GM18951 (cell line): ENCODE measurements around the gene IL22RA2.

Experiments used
- POLR2A ChIP-seq: IDR thresholded peaks from 4 replicates; pipeline ENCODE4 v1.6.1; 2011; ENCODE audit warnings: mild to moderate bottlenecking; ENCODE audit not compliant: insufficient read length, insufficient read depth; ENCODE audit errors: extremely low read depth
- in situ Hi-C: fragments of 300-500 bp; cut with MboI; formaldehyde crosslinking; loops from one replicate; pipeline ENCODE4 v1.12.0; 2022; ENCODE audit warnings: low sequenced_read_pairs, mixed read lengths, inconsistent platforms; ENCODE audit not compliant: unreplicated experiment

Gene IL22RA2

DNA sequence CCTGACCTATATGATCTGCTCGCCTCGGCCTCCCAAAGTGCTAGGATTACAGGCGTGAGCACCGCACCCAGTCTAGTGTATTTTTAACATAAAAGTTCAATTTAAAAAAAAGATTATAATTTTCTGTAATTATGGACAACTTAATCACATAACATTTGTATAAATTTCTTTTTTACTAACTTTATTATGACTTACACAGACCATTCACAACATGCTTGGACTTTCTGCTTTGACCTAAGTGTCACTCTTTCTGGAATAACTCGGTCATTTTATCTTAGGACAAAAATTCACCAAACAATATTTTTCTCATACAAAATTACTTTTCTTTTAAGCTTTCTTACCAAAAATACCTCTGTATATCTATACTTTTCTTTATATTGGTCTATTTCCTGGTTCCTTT is 15.4 kb upstream of the IL22RA2 start:
- no peak for TF ChIP-seq POLR2A
- in situ Hi-C loops = no loop called here

DNA sequence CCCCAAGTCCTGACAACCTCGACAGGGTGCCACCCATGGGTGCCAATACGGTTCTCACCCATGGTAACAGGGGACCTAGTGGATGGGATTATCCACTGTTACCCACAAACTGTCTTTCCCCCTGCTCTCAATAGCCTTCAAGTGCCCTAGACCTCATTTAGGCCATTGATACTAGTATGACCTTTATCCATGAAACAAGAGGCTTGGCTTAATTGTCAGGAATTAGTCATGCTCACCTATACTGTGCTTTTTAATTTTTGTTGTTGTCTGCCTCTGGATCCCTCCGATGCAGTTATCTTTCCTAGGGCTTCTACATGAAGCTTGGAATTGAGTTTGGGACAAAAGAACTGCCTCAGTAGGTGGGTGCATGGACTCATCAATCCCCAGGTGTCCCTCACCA is 11.8 kb upstream of the IL22RA2 start:
- in situ Hi-C loops = no loop called here
- no peak for TF ChIP-seq POLR2A

- no peak for TF ChIP-seq POLR2A
- in situ Hi-C loops = no loop called here
Measured at GRCh38 chr6:137182654-137183073, 9.2 kb upstream of the IL22RA2 start.

GRCh38 chr6:137181891-137182653 is 8.6 kb upstream of the IL22RA2 start:
- no peak for TF ChIP-seq POLR2A
- in situ Hi-C loops = no loop called here

DNA sequence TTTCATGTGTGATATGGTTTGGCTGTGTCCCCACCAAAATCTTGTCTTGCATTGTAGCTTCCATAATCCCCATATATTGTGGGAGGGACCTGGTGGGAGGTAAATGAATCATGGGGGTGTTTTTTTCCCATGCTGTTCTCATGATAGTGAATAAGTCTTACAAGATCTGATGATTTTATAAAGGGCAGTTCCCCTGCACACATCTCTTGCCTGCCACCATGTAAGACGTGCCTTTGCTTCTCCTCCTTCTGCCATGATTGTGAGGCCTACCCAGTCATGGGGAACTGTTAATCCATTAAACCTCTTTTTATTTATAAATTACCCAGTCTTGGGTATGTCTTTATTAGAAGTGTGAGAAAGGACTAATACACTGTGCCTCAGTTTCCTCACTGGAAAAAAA is 4.2 kb upstream of the IL22RA2 start:
- TF ChIP-seq POLR2A = no peak
- in situ Hi-C loops = no loop called here

DNA sequence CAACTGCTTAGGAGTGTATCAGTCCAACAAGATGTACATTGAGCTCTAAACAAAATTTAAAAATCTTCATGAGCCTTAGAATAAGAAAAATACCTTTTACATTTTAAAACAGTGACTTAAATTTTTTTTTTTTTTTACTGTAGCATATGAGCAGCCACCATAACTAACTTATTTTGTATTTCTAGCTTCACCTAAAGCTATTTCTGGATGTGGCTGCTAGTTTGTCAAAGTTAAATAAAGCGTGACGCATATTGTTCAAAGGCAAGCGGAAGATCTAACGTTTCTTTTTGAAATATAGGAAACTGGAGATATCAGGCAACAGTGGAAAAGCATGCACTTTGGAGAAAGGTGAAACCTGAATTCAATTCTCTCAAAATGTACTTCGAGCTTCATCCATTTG is 3.3 kb upstream of the IL22RA2 start:
- in situ Hi-C loops = no loop called here
- no peak for TF ChIP-seq POLR2A

DNA sequence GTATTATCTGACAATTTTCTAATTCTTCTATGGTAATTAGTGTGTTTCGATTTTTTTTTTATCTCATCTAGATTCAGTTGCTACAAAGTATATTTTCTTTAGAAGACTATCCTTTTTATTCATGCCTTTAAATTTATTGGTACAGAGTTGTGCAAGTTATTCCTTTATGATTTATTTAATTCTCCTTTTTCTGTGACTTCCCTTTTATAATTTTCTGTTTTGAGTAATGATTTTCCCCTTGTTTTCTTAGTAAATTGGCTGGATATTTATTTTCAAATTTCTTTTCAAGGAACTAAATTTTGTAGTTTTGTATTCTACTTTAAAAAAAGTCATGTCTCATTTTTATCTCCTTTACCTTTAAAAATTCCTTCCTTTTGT is 2.4 kb upstream of the IL22RA2 start:
- in situ Hi-C loops = no loop called here
- no peak for TF ChIP-seq POLR2A

GRCh38 chr6:137175157-137175867 is 1.9 kb upstream of the IL22RA2 start:
- TF ChIP-seq POLR2A = no peak
- in situ Hi-C loops = no loop called here

DNA sequence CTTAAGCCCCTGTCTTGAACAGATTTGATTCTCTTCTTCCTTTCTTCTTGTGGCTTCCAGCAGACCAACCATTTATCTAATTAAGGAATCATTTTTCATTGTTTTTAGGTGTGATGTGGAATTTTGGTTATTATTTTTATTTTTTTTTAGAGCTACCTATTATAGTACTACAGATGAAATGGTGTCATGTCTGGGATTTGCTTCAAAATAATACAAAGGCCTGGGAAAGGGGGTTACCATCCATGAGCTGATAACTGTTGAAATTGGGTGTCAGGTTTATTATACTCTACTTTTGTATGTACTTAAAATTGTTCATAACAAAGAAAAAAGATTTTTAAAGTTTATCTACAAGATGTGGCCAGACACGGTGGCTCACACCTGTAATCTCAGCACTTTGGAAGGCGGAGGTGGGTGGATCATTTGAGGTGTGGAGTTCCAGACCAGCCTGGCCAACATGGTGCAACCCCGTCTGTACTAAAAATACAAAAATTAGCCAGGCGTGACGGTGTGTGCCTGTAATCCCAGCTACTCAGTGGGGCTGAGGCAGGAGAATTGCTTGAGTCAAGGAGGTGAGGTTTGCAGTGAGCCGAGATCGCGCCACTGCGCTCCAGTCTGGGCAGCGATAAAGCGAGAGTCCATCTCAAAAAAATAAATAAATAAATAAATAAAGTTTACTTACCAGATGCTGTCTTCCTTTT is 561 bp downstream of the IL22RA2 start:
- in situ Hi-C loops = no loop called here

GRCh38 chr6:137171824-137172733 is 1.4 kb downstream of the IL22RA2 start:
- in situ Hi-C loops = no loop called here
- no peak for TF ChIP-seq POLR2A

More for the DNA sequence above, 561 bp downstream of the IL22RA2 start:
- no peak for TF ChIP-seq POLR2A

GRCh38 chr6:137171053-137171374 is 2.4 kb downstream of the IL22RA2 start:
- in situ Hi-C loops = no loop called here
- no peak for TF ChIP-seq POLR2A

DNA sequence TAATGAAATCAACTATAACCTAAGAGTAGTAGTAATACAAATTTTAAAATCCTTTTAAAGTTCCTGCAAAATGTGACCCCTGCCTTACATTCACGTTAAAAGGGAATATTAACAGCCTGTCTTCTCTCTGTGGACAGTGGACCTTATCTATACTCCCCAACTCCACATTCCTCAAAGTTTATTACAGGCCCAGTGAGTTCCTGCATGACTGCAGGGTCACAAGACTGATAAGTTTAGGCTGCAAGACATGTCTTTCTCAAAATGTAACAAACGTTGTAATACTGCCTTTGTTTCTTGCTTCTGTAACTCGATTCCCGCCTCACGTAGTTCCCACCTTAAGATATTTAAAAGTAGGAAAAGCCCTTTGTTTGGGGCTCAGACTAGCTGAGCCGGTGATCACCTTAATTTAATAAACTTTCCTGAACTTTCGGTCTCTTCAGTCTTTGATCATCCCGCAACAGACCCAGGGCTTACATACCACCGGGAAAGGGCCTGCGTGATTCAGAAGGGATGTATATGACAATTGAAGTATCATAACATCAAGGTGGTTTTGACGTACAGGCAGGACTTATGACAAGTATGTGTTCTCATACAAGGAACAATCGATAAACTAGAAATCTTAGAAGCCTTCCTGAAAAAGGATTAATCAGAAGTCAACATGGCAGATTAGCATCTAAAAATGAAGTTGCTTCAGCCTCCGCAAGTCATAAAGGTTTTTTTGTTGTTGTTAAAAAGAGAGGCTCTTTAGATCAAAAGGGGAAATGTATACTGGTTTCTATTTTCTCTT is 3.0 kb downstream of the IL22RA2 start:
- TF ChIP-seq POLR2A = no peak
- in situ Hi-C loops = no loop called here
